K562 (cell line): ENCODE results near the gene PHYKPL. TPM values are rescaled to one million over a fixed set of nuclear protein-coding genes. Genes with fewer than 3 reads are reported as not detected.

Source experiments
- ATAC-seq: fragments of 200-7000 bp; cut with Tn5 transposase; 3 replicates; pipeline ENCODE4 v1.9.1; 2020; ENCODE audit warnings: moderate library complexity
- BruUV-seq: library from RNA; stranded (reverse); fragments of 400-500 nt; replicated peaks from 2 replicates; lab custom pipeline; 2021; lab: Mats Ljungman, UMichigan
- CTCF ChIA-PET: fragments of 300-600 bp; formaldehyde crosslinking; extraction: SDS; loops from one replicate; lab custom pipeline; 2021; ENCODE audit warnings: low intra/inter-chr PET ratio; lab: Yijun Ruan, JAX
- POLR2A ChIA-PET: fragments of 300-600, 350-650 bp; sonication (Branson Sonifier 250); formaldehyde crosslinking; extraction: SDS; loops from one replicate; lab custom pipeline; 2021; ENCODE audit warnings: antibody characterized with exemption, inconsistent platforms; lab: Yijun Ruan, JAX
- DNase-seq, 4 experiments: peaks; one replicate each; pipeline versions ENCODE4 v3.0.0 to v3.0.0-alpha.2; 2011 to 2018; ENCODE audit warnings: low spot score in 3 of 4, mixed read lengths in 3 of 4; ENCODE audit errors: extremely low read depth in 1 of 4
- FAIRE-seq: peaks from 2 replicates; lab custom pipeline; 2011; peaks lifted over from hg19 to GRCh38; lab: Jason Lieb, UNC
- H2AFZ ChIP-seq: 2 replicates; pipeline ENCODE4 v1.6.0; 2011; ENCODE audit warnings: low read depth, low read length, control low read depth, inconsistent platforms
- H3K27ac ChIP-seq: fragments of 200-600 bp; 3 replicates; pipeline ENCODE4 v1.8.0; 2011; ENCODE audit warnings: low read depth, mild to moderate bottlenecking, control low read depth, inconsistent platforms, low read length, moderate library complexity, mixed read lengths; ENCODE audit errors: extremely low read depth
- H3K27me3 ChIP-seq, 2 experiments: fragments of 300-600 bp in 1 of 2; 2 replicates in 1 of 2; 3 replicates in 1 of 2; pipeline versions ENCODE4 v1.6.0 to v1.8.0; 2011; ENCODE audit warnings: inconsistent platforms in 2 of 2, low read length in 2 of 2, mild to moderate bottlenecking in 1 of 2, mixed read lengths in 1 of 2, moderate library complexity in 1 of 2; ENCODE audit not compliant: control insufficient read depth in 2 of 2, insufficient read depth in 2 of 2
- H3K36me3 ChIP-seq: fragments of 300-600 bp; 3 replicates; pipeline ENCODE4 v1.8.0; 2011; ENCODE audit warnings: mild to moderate bottlenecking, low read length, inconsistent platforms; ENCODE audit not compliant: control insufficient read depth, insufficient read depth
- H3K4me1 ChIP-seq, 2 experiments: fragments of 200-600 bp in 1 of 2; replicated peaks in 1 of 2; 2 replicates in 1 of 2; 3 replicates in 1 of 2; pipeline versions ENCODE4 v1.5.1 to v1.8.0; 2011; ENCODE audit warnings: inconsistent platforms in 2 of 2, low read length in 2 of 2, mild to moderate bottlenecking in 1 of 2, mixed read lengths in 1 of 2, moderate library complexity in 1 of 2; ENCODE audit not compliant: control insufficient read depth in 2 of 2, insufficient read depth in 2 of 2
- H3K4me2 ChIP-seq: 2 replicates; pipeline ENCODE4 v1.6.1; 2011; ENCODE audit warnings: low read length, control low read depth, inconsistent platforms, mixed read lengths; ENCODE audit not compliant: insufficient read depth
- H3K4me3 ChIP-seq: fragments of 200-600 bp; sonication (generic), shearing (Covaris generic); 2 replicates; pipeline ENCODE4 v1.5.1; 2016; ENCODE audit warnings: control low read depth, inconsistent platforms
- H3K79me2 ChIP-seq: fragments of 200-600 bp; 3 replicates; pipeline ENCODE4 v1.8.0; 2011; ENCODE audit warnings: low read length, inconsistent platforms; ENCODE audit not compliant: control insufficient read depth, insufficient read depth
- H3K9ac ChIP-seq, 2 experiments: 2 replicates each; pipeline versions ENCODE4 v1.6.0 to v1.6.1; 2011; ENCODE audit warnings: low read depth in 2 of 2, low read length in 2 of 2, control low read depth in 1 of 2, inconsistent platforms in 1 of 2, mild to moderate bottlenecking in 1 of 2, mixed read lengths in 1 of 2; ENCODE audit not compliant: insufficient read depth in 1 of 2
- H3K9me1 ChIP-seq: one replicate; pipeline ENCODE4 v1.6.0; 2011; ENCODE audit warnings: inconsistent platforms, mild to moderate bottlenecking, low read length, moderate library complexity; ENCODE audit not compliant: control insufficient read depth, insufficient read depth
- H3K9me3 ChIP-seq: replicated peaks from 2 replicates; pipeline ENCODE4 v1.5.1; 2011; ENCODE audit warnings: low read depth, low read length, inconsistent platforms; ENCODE audit not compliant: control insufficient read depth, insufficient read depth
- H4K20me1 ChIP-seq: replicated peaks from 2 replicates; pipeline ENCODE4 v1.6.1; 2011; ENCODE audit warnings: low read length, inconsistent platforms, mixed read lengths; ENCODE audit not compliant: control insufficient read depth, insufficient read depth
- CREM ChIP-seq: IDR thresholded peaks from 2 replicates; pipeline ENCODE4 v1.6.1; 2014; ENCODE audit warnings: antibody characterized with exemption, low read depth
- DACH1 ChIP-seq: fragments of 450-650 bp; IDR thresholded peaks from 2 replicates; pipeline ENCODE4 v1.6.1; 2018; ENCODE audit not compliant: partially characterized antibody
- FUS ChIP-seq: fragments of 200-400 bp; formaldehyde crosslinking; optimal IDR thresholded peaks from 2 replicates; pipeline ENCODE3; 2017; ENCODE audit warnings: low read depth, low read length
- PCBP1 ChIP-seq: fragments of 200-400 bp; formaldehyde crosslinking; IDR thresholded peaks from 2 replicates; pipeline ENCODE4 v1.6.1; 2018; ENCODE audit warnings: mild to moderate bottlenecking, low read depth, low read length; ENCODE audit not compliant: poor library complexity, severe bottlenecking
- PHTF2 ChIP-seq: fragments of 250-450 bp; sonication (Bioruptor Pico); IDR thresholded peaks from 2 replicates; pipeline ENCODE4 v1.5.0; 2021; ENCODE audit warnings: mild to moderate bottlenecking
- POLR3A ChIP-seq: IDR thresholded peaks from 2 replicates; pipeline ENCODE4 v1.6.1; 2011; ENCODE audit warnings: borderline replicate concordance, mild to moderate bottlenecking, moderate library complexity; ENCODE audit not compliant: insufficient read length, insufficient read depth; ENCODE audit errors: extremely low read depth
- SPI1 ChIP-seq: IDR thresholded peaks from 2 replicates; pipeline ENCODE4 v1.6.1; 2011; ENCODE audit warnings: low read depth, low read length, control low read depth, borderline replicate concordance
- STAG1 ChIP-seq: sonication (generic); formaldehyde crosslinking; IDR thresholded peaks from 2 replicates; pipeline ENCODE4 v1.5.0; 2020; ENCODE audit warnings: missing genetic modification reagents, borderline replicate concordance
- TRIM28 ChIP-seq: fragments of 450-650 bp; IDR thresholded peaks from 2 replicates; pipeline ENCODE4 v1.6.1; 2017
- ZNF431 ChIP-seq: sonication (generic); formaldehyde crosslinking; IDR thresholded peaks from 2 replicates; pipeline ENCODE4 v1.8.0; 2022; ENCODE audit warnings: mild to moderate bottlenecking, missing genetic modification reagents
- ZNF589 ChIP-seq: fragments of 200-800 bp; sonication (Bioruptor generic); IDR thresholded peaks from 2 replicates; pipeline ENCODE4 v1.6.1; 2016; ENCODE audit warnings: low read depth, missing genetic modification characterization, missing compliant biosample characterization
- WGBS: fragments of 100-300 bp; shearing (Covaris generic); methylation state at CpG from one replicate; pipeline ENCODE4 v1.1.6; 2016; ENCODE audit warnings: low coverage, mixed read lengths; ENCODE audit not compliant: insufficient coverage; ENCODE audit errors: missing lambda C conversion rate; 5-methylcytosine and 5-hydroxymethylcytosine counted together
- in situ Hi-C: fragments of 300-500 bp; cut with MboI; formaldehyde crosslinking; loops from 4 replicates; pipeline ENCODE4 v1.15.0; 2018; ENCODE audit warnings: inconsistent platforms, mixed read lengths
- intact Hi-C: fragments of 100-400 bp; cut with micrococcal nuclease; formaldehyde crosslinking; loops from 2 replicates; pipeline ENCODE4 v1.14.2; 2022
- polyA plus RNA-seq, 8 experiments: library from polyadenylated mRNA; depleted of rRNA in 4 of 8; stranded (reverse) in 5 of 8; unstranded in 3 of 8; fragments of >200 nt; fragmentation: Nextera tagmentation in 2 of 8; fragmentation: Illumina TruSeq in 1 of 8; extraction: Ambion mirVana in 2 of 8; extraction: Trizol in 1 of 8; gene quantifications; 2 replicates each; pipeline versions ENCODE4 v1.2.1 to v1.2.3, GENCODE V29; 2011 to 2014; ENCODE audit warnings: inconsistent platforms in 1 of 8, missing spikeins in 1 of 8
- total RNA-seq, 7 experiments: library from RNA; depleted of rRNA in 6 of 7; stranded (reverse); fragments of >200 nt in 6 of 7; fragmentation: Illumina TruSeq in 2 of 7; extraction: Trizol in 2 of 7; gene quantifications; 2 replicates each; pipeline versions ENCODE4 v1.2.1 to v1.2.3, GENCODE V29; 2011 to 2021; ENCODE audit warnings: low replicate concordance in 1 of 7
- TF ChIP-seq, protein P1 (sequence below): fragments of 450-650 bp; IDR thresholded peaks from one replicate; pipeline ENCODE4 v1.6.1; 2018; ENCODE audit warnings: mild to moderate bottlenecking, moderate library complexity; ENCODE audit not compliant: partially characterized antibody

PHYKPL gene
- total and polyA plus RNA-seq, 9 of the 15 experiments (the other 6 are each of a cell fraction or from before 2014, with no cell fraction given), result 4.7 to 34.7 (median 18.6) TPM

DNA sequence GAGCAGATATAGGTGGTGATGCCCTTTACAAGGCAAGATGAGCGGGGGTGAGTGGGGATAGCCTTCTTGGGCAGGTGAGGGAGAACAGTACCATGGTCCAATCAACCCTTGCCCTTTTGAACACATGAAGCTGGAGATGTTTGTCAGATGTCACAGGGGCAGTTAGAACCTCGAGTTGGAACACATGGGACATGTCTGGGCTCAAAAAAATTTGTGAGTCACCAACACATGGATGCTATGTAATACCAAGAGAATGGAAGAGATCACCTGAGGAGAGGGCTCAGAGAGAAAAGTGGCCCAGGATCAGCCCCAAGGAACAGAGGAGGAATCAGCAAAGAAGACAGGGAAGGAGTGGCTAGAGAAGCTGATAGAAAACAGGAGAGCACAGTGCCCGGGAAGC is 4.7 kb downstream of the PHYKPL start:
- TF ChIP-seq PHTF2 (CRISPR knock-in tag) (no peak), ZNF589 (CRISPR knock-in tag) (no peak), POLR3A (no peak), PCBP1 (no peak), DACH1 (no peak), STAG1 (CRISPR knock-in tag) (no peak), SPI1 (no peak), ZNF431 (no peak), CREM (no peak), FUS (no peak), TRIM28 (no peak)
- TF ChIP-seq, protein P1, sequence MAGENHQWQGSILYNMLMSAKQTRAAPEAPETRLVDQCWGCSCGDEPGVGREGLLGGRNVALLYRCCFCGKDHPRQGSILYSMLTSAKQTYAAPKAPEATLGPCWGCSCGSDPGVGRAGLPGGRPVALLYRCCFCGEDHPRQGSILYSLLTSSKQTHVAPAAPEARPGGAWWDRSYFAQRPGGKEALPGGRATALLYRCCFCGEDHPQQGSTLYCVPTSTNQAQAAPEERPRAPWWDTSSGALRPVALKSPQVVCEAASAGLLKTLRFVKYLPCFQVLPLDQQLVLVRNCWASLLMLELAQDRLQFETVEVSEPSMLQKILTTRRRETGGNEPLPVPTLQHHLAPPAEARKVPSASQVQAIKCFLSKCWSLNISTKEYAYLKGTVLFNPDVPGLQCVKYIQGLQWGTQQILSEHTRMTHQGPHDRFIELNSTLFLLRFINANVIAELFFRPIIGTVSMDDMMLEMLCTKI, result no peak
- 88% methylated on average over 3 of the region's 3 CpGs for WGBS
- Histone ChIP-seq H2AFZ (no peak overlapping the region), H3K27ac (no peak overlapping the region), H4K20me1 (peaks cover 3% of the 10 kb centered on the region; the same call in 1 of the 2 replicates), H3K9ac (no peak overlapping the region; a peak in 1 of 4 replicates), H3K36me3 (peaks cover 77% of the 10 kb centered on the region), H3K9me3 (no peaks in the 10 kb centered on the region), H3K4me3 (no peak overlapping the region), H3K4me2 (no peak overlapping the region), H3K27me3 (no peaks in the 10 kb centered on the region), H3K79me2 (peaks cover 35% of the 10 kb centered on the region), H3K9me1 (peaks cover 1% of the 10 kb centered on the region), H3K4me1 (peaks cover 15 to 37% of the 10 kb centered on the region in 2 experiments; a peak in 4 of 5 replicates)
- DNase-seq (no peak), FAIRE-seq (no peak), ATAC-seq (no peak)
- intact Hi-C loops, result no loop called here
- ChIA-PET POLR2A (interaction anchor here (0.6 to 13.2 kb wide), 3 partner anchors 16 to 24 kb away, joined by 3 to 162 read pairs (median 13); partner anchors contain the start of gene HNRNPAB), CTCF (no interaction called here)
- in situ Hi-C loops, result no loop called here
- no TSS peak for BruUV-seq
